H1 (cell line): ENCODE results near the gene ZBTB16. TPM values are rescaled to one million over a fixed set of nuclear protein-coding genes. Genes with fewer than 3 reads are reported as not detected.

Experiments used
- CHD2 ChIP-seq: IDR thresholded peaks from 2 replicates; pipeline ENCODE4 v1.6.1; 2012; ENCODE audit warnings: low read length, improper control_type of control experiment
- CREB1 ChIP-seq: IDR thresholded peaks from 2 replicates; pipeline ENCODE4 v1.6.1; 2012; ENCODE audit warnings: inconsistent platforms
- JUND ChIP-seq: IDR thresholded peaks from 2 replicates; pipeline ENCODE4 v1.6.1; 2011; ENCODE audit warnings: mild to moderate bottlenecking, improper control_type of control experiment, low read length
- SAP30 ChIP-seq: fragments of 300-600 bp; sonication (generic); IDR thresholded peaks from 2 replicates; pipeline ENCODE4 v1.7.1; 2012; ENCODE audit warnings: low read length, moderate library complexity, mild to moderate bottlenecking, inconsistent platforms; ENCODE audit not compliant: insufficient read depth, insufficient replicate concordance
- polyA plus RNA-seq, 7 experiments: library from polyadenylated mRNA; depleted of rRNA in 3 of 7; stranded (reverse) in 5 of 7; unstranded in 2 of 7; fragments of >200 nt in 5 of 7; fragments of 200-250 nt in 2 of 7; gene quantifications; 1 replicate in 5 of 7; 2 replicates in 1 of 7; 4 replicates in 1 of 7; pipeline versions ENCODE4 v1.2.1 to v1.2.3, GENCODE V29; 2011 to 2013; ENCODE audit warnings: missing spikeins in 2 of 7, mixed read lengths in 2 of 7
- total RNA-seq: library from RNA; stranded (reverse); fragmentation: NEBNext Ultra II Directional; extraction: Animal tissue kit (Norgen Biotek cat#: 25700); gene quantifications from 2 replicates; pipeline ENCODE4 v1.2.1, GENCODE V29; 2021
- TF ChIP-seq, protein P1 (sequence below): IDR thresholded peaks from 2 replicates; pipeline ENCODE4 v1.6.1; 2012; ENCODE audit warnings: inconsistent platforms
- TF ChIP-seq, protein P2 (sequence below): IDR thresholded peaks from 2 replicates; pipeline ENCODE4 v1.6.1; 2012; ENCODE audit warnings: low read length, inconsistent platforms

The ZBTB16 gene
- total and polyA plus RNA-seq, 2 of the 8 experiments (the other 6 are each of a cell fraction or from before 2014, with no cell fraction given) = 0.12 to 0.61 TPM

DNA sequence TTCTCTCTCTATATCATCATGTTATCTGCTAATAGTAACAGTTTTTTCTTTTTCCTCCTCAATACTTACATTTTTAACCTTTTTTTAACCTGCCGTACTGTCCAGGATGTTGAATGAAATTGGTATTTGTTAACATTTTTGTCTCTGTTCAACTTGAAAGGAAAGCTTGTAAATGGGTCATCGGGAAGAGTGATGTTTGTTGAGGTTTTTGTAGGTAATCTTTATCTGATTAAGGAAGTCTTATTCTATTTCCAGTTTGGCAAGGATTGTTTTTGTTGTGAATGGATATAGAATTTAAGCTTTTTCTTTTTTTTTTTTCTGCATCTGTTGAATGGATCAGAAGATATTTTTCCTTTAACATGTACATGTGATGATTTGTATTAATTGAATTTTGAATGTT lies 228.6 kb downstream of the ZBTB16 start (continued):
- TF ChIP-seq SAP30 = no peak
- TF ChIP-seq, protein P1, sequence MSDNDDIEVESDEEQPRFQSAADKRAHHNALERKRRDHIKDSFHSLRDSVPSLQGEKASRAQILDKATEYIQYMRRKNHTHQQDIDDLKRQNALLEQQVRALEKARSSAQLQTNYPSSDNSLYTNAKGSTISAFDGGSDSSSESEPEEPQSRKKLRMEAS = no peak
- TF ChIP-seq CREB1 = no peak
- no peak for TF ChIP-seq CHD2
- no peak for TF ChIP-seq JUND
- TF ChIP-seq, protein P2, sequence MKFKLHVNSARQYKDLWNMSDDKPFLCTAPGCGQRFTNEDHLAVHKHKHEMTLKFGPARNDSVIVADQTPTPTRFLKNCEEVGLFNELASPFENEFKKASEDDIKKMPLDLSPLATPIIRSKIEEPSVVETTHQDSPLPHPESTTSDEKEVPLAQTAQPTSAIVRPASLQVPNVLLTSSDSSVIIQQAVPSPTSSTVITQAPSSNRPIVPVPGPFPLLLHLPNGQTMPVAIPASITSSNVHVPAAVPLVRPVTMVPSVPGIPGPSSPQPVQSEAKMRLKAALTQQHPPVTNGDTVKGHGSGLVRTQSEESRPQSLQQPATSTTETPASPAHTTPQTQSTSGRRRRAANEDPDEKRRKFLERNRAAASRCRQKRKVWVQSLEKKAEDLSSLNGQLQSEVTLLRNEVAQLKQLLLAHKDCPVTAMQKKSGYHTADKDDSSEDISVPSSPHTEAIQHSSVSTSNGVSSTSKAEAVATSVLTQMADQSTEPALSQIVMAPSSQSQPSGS = no peak
